Measurements from ENCODE around the gene PLCL2. TPM values are rescaled to one million over a fixed set of nuclear protein-coding genes. Genes with fewer than 3 reads are reported as not detected.

Gene PLCL2
- total RNA-seq, 1 experiment from 2014 or later = 32.1 TPM

DNA sequence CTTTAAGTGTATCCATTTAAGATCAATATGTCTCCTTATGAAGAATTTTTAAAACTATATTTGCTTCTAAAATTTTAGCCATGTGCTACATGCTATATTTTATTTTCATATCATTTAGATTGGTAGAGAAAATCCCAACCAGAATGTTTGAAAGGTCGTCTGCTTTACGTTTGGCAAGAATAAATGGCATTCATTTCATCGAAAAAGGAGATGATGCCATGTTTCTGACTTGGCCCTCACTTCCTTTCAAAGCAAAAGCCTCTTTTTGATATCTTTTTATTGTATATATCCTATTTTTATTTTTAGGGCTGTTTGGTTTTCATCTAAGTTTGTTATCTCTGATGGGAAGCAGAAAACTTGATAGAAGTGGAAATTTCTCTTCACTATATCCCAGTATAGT, 176.2 kb downstream of the PLCL2 start:
- H4K5ac ChIP-seq (ENCODE audit: insufficient read length, low read depth, low read length) = no peak overlapping the region
- Mint-ChIP-seq H3K36me3 (ENCODE audit: insufficient read depth in 1 of 3, low read depth in 3 of 3) (peaks cover 3 to 8% (median 7%) of the 10 kb centered on the region in 3 experiments; a peak in 6 of 7 replicates), H3K9me3 (no peaks in the 10 kb centered on the region), H3K27me3 (ENCODE audit: low read depth) (no peaks in the 10 kb centered on the region), H3K4me3 (no peak overlapping the region), H3K4me1 (peaks cover 22 to 30% of the 10 kb centered on the region in 2 experiments), H3K27ac (no peak overlapping the region)
- no peaks in the 10 kb centered on the region for H3K23me2 ChIP-seq (ENCODE audit: insufficient read length, low read depth, low read length, poor library complexity, severe bottlenecking)
- no peak overlapping the region for H3K4ac ChIP-seq (ENCODE audit: low read depth, low read length)
- H3K9ac ChIP-seq (ENCODE audit: extremely low read depth, insufficient read length, low read length) = no peak overlapping the region
- H2BK5ac ChIP-seq (ENCODE audit: insufficient read length, low read length) = no peak overlapping the region
- TF ChIP-seq CTCF (conservative IDR thresholded peaks at IDR 0.05) = no peak
- H3K9me3 ChIP-seq (ENCODE audit: control insufficient read depth, low read depth, low read length) = no peaks in the 10 kb centered on the region
- DNase-seq = no peak
- no peaks in the 10 kb centered on the region for H3K79me2 ChIP-seq (ENCODE audit: insufficient read depth, low read length)
- H3K14ac ChIP-seq (ENCODE audit: insufficient read depth, low read length) = no peak overlapping the region
- H4K91ac ChIP-seq (ENCODE audit: insufficient read length, low read depth, low read length) = no peak overlapping the region
- no peak overlapping the region for H4K8ac ChIP-seq (replicated peaks; ENCODE audit: insufficient read length, low read depth, low read length)
- no peak overlapping the region for H2BK120ac ChIP-seq (ENCODE audit: low read depth, low read length, poor library complexity, severe bottlenecking)
- no peak overlapping the region for H3K18ac ChIP-seq (ENCODE audit: insufficient read length, low read depth, low read length)
- no peak overlapping the region for H3K27ac ChIP-seq (ENCODE audit: insufficient read length, low read depth, low read length)
- H4K20me1 ChIP-seq (ENCODE audit: control insufficient read depth, insufficient read depth, insufficient read length) = no peaks in the 10 kb centered on the region
- no peak overlapping the region for H2BK20ac ChIP-seq (ENCODE audit: low read depth, low read length, poor library complexity, severe bottlenecking)
- H3K4me1 ChIP-seq (ENCODE audit: insufficient read depth, low read length) = peaks cover 2% of the 10 kb centered on the region; the same call in 1 of the 2 replicates
- no peak overlapping the region for H3T11ph ChIP-seq (ENCODE audit: low read length)
- H2BK15ac ChIP-seq (ENCODE audit: low read depth, low read length) = no peak overlapping the region
- H3K4me2 ChIP-seq (ENCODE audit: insufficient read depth, insufficient read length, low read length) = no peak overlapping the region
- H2AK5ac ChIP-seq (ENCODE audit: insufficient read length, low read length) = no peak overlapping the region
- WGBS (ENCODE audit: extremely low coverage, insufficient read length, low lambda C conversion rate) = no CpG with 5 or more reads among the region's 3 CpGs
- no peak overlapping the region for H2AFZ ChIP-seq (ENCODE audit: low read length)
- H3K27me3 ChIP-seq (ENCODE audit: insufficient read depth, low read length) = no peaks in the 10 kb centered on the region
- no peak overlapping the region for H2BK12ac ChIP-seq (ENCODE audit: insufficient read length, low read depth, low read length)
- H3K56ac ChIP-seq (ENCODE audit: insufficient read length, low read depth, low read length) = no peak overlapping the region
- no peaks in the 10 kb centered on the region for H3K79me1 ChIP-seq (ENCODE audit: insufficient read depth, low read depth, low read length, poor library complexity, severe bottlenecking)
- H3K23ac ChIP-seq (ENCODE audit: insufficient read length, low read depth, low read length) = no peak overlapping the region
